HG03342 (cell line): ENCODE measurements around the gene SEC22C.
A peak's percentile ranks its signal among the peaks of the same experiment; 100 is the strongest.
"Not testable (repeated sequence)": the region's sequence is repeated elsewhere in the genome, so short reads cannot be mapped to it uniquely, and the experiment has no call there.

Experiments used
- ATAC-seq: cut with Tn5 transposase; IDR thresholded peaks from one replicate; pipeline ENCODE4 v1.9.1; 2021; ENCODE audit warnings: mild to moderate bottlenecking, moderate library complexity; ENCODE audit not compliant: unreplicated experiment

Gene SEC22C

GRCh38 chr3:42581709-42582473 is at the start of gene SEC22C:
TSS of gene SEC22C (minus strand) at chr3:42581967. CDS start at chr3:42569046, 12,921 bp downstream.
- peak; percentile 91 for ATAC-seq

- ATAC-seq = no peak
Measured at GRCh38 chr3:42613462-42613861, 31.7 kb upstream of the SEC22C start.

- peak; percentile 77 for ATAC-seq
Measured at GRCh38 chr3:42612928-42613327, 31.2 kb upstream of the SEC22C start.

- ATAC-seq = no peak
Measured at GRCh38 chr3:42612217-42612616, 30.4 kb upstream of the SEC22C start.

- no peak for ATAC-seq
Measured at GRCh38 chr3:42610976-42611375, 29.2 kb upstream of the SEC22C start.

- ATAC-seq = no peak
Measured at GRCh38 chr3:42608581-42608980, 26.8 kb upstream of the SEC22C start.

- no peak for ATAC-seq
Measured at GRCh38 chr3:42605546-42606173, 23.9 kb upstream of the SEC22C start.

GRCh38 chr3:42602961-42603360 is 21.2 kb upstream of the SEC22C start:
- no peak for ATAC-seq

GRCh38 chr3:42601896-42602581 is 20.3 kb upstream of the SEC22C start:
- no peak for ATAC-seq

GRCh38 chr3:42600958-42601675 is 19.4 kb upstream of the SEC22C start:
- ATAC-seq = peak; percentile 23

GRCh38 chr3:42600111-42600957 is 18.6 kb upstream of the SEC22C start, which contains the start of gene NKTR:
TSS of gene NKTR (plus strand) at chr3:42600686. CDS start at chr3:42601007, 321 bp downstream.
- ATAC-seq = peak; percentile 85

- ATAC-seq = not testable (repeated sequence)
Measured at GRCh38 chr3:42597098-42597497, 15.3 kb upstream of the SEC22C start.

- no peak for ATAC-seq
Measured at GRCh38 chr3:42595682-42596081, 13.9 kb upstream of the SEC22C start.

GRCh38 chr3:42593635-42594034 is 11.9 kb upstream of the SEC22C start:
- no peak for ATAC-seq

GRCh38 chr3:42591811-42592210 is 10.0 kb upstream of the SEC22C start:
- ATAC-seq = no peak

GRCh38 chr3:42590989-42591756 is 9.4 kb upstream of the SEC22C start:
- no peak for ATAC-seq

- no peak for ATAC-seq
Measured at GRCh38 chr3:42589382-42590109, 7.8 kb upstream of the SEC22C start.

- ATAC-seq = no peak
Measured at GRCh38 chr3:42588625-42589024, 6.9 kb upstream of the SEC22C start.
